Astrocyte of the cerebellum (primary cell): ENCODE results near the gene CUL5.
A peak's percentile ranks its signal among the peaks of the same experiment; 100 is the strongest.

Source experiments
- DNase-seq: peaks from one replicate; pipeline ENCODE4 v3.0.0-alpha.2; 2011; ENCODE audit warnings: low read depth
- H3K4me3 ChIP-seq: 2 replicates; pipeline ENCODE4 v1.5.1; 2011; ENCODE audit warnings: mild to moderate bottlenecking, low read depth, low read length, moderate library complexity
- in situ Hi-C: cut with HindIII; loops from 2 replicates; pipeline ENCODE4 v1.10.0; 2017; ENCODE audit warnings: low sequenced_read_pairs
- TF ChIP-seq, protein P1 (sequence below): IDR thresholded peaks from 2 replicates; pipeline ENCODE4 v1.5.1; 2012; ENCODE audit warnings: low read length, low read depth, moderate library complexity, mild to moderate bottlenecking; ENCODE audit errors: missing control alignments

Gene CUL5

DNA sequence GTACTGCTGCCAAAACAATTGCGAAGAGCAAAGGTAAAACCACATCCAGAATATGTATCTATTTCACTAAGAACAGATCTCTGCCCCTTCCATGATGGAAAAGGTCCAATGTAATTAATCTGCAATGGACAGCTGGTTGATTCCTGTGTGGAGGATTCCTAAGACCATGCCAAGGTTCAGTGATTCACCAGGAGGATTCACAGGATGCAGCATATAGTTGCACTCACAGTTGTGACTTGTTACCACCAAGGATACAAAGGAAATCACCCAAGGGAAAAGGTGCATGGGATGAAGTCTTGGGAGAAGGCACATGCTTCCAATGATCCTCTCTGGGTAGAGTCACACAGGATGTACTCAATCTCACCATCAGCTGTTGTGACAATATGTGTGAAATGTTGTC is 35.1 kb upstream of the CUL5 start:
- in situ Hi-C loops = no loop called here
- TF ChIP-seq, protein P1, sequence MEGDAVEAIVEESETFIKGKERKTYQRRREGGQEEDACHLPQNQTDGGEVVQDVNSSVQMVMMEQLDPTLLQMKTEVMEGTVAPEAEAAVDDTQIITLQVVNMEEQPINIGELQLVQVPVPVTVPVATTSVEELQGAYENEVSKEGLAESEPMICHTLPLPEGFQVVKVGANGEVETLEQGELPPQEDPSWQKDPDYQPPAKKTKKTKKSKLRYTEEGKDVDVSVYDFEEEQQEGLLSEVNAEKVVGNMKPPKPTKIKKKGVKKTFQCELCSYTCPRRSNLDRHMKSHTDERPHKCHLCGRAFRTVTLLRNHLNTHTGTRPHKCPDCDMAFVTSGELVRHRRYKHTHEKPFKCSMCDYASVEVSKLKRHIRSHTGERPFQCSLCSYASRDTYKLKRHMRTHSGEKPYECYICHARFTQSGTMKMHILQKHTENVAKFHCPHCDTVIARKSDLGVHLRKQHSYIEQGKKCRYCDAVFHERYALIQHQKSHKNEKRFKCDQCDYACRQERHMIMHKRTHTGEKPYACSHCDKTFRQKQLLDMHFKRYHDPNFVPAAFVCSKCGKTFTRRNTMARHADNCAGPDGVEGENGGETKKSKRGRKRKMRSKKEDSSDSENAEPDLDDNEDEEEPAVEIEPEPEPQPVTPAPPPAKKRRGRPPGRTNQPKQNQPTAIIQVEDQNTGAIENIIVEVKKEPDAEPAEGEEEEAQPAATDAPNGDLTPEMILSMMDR = no peak
- H3K4me3 ChIP-seq = no peak overlapping the region
- DNase-seq = no peak

DNA sequence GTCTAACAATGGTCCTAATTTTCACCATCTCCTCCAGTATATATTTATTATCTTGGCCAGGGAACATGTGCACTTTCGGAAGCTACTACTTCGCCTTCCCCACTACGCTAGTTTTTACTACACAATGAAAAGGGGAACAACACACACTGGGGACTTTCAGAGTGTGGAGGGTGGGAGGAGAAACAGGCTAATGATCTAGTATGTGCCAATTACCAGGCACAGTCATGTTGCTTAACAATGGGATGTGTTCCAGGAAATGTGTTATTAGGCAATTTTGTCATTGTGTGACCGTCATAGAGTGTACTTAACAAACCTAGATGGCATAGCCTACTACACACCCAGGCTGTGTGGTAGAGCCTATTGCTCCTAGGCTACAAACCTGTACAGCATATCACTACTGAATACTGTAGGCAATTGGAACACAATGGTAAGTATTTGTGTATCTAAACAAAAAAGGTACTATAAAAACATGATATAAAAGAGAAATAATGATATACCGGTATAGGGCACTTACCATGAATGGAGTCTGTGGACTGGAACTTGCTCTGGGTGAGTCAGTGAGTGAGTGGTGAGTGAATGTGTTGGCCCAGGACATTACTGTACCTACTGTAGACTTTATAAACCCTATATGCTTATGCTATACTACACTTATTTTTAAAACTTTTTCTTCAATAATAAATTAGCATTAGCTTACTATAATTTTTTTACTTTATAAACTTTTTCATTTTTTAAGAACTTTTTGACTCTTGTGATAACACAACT is 20.1 kb upstream of the CUL5 start:
- no peak for DNase-seq
- TF ChIP-seq, protein P1 = no peak
- in situ Hi-C loops = no loop called here
- no peak overlapping the region for H3K4me3 ChIP-seq

DNA sequence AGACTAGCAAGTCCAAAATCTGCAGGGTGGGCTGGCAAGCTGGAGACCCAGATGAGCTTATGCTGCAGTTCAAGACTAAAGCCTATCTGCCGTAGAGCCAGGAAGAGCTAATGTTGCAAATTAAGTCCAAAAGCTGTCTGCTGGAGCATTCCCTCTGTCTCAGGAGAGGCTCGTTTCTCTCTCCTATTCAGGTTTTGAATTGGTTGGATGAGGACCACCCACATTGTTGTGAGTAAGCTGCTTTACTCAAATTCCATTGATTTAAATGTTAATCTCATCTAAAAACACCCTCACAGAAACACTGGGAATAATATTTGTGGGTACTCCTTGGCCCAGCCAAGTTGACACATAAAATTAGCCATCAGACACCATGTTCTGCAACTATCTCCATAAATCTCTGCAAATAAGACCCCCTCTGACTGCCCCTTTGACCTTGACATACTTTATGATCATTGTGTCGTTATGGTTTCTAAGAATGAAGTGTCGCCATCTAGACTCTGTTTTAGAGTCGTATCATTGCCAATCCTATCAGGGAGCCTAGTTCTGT is 16.8 kb upstream of the CUL5 start:
- DNase-seq = no peak
- in situ Hi-C loops = no loop called here

DNA sequence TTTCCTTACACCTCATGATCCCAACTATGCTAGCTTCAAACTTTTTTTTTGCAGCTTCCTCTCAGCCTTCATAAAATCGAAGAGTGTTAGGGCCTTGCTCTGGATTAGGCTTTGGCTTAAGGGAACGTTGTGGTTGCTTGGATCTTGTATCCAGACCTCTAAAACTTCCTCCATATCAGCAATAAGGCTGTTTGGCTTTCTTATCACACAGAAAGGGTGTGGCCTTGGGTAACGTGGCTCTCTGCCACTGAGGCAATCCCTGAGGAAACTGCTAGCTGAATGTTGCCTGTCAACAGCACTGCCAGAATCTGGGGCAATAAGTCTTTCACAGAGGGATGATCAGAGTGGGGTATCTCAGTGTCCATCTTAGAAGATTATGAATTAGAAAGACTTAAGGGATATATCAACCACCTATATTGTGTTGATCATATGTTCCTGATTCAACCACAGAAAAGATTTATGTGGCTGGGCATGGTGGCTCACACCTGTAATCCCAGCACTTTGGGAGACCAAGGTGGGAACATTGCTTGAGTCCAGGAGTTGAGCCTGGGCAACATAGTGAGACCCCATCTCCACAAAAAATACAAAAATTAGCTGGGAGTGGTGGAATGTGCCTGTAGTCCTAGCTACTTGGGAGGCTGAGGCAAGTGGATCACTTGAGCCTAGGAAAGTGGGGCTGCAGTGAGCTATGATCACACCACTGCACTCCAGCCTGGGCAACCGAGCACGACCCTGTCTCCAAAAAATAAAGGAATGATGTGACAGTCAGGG is 12.5 kb upstream of the CUL5 start:
- no peak for DNase-seq
- TF ChIP-seq, protein P1 = no peak
- no peak overlapping the region for H3K4me3 ChIP-seq
- in situ Hi-C loops = no loop called here

More for the DNA sequence above, 16.8 kb upstream of the CUL5 start:
- H3K4me3 ChIP-seq = no peak overlapping the region
- TF ChIP-seq, protein P1 = no peak

DNA sequence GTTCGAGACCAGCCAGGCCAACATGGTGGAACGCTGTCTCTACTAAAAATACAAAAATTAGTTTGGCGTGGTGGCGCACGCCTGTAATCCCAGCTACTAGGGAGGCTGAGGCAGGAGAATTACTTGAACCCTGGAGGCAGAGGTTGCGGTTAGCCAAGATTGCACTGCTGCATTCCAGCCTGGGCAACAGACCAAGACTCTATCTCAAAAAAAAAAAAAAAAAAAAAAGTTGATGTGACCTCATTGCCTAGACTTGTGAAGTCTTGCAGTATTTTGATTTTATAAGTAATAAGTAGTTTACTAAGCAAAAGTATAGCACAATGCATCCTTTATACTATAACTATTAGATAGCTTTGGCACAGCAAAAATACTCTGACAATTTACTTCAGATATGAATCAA is 9.9 kb upstream of the CUL5 start:
- no peak overlapping the region for H3K4me3 ChIP-seq
- no peak for DNase-seq
- in situ Hi-C loops = no loop called here
- TF ChIP-seq, protein P1 = no peak

DNA sequence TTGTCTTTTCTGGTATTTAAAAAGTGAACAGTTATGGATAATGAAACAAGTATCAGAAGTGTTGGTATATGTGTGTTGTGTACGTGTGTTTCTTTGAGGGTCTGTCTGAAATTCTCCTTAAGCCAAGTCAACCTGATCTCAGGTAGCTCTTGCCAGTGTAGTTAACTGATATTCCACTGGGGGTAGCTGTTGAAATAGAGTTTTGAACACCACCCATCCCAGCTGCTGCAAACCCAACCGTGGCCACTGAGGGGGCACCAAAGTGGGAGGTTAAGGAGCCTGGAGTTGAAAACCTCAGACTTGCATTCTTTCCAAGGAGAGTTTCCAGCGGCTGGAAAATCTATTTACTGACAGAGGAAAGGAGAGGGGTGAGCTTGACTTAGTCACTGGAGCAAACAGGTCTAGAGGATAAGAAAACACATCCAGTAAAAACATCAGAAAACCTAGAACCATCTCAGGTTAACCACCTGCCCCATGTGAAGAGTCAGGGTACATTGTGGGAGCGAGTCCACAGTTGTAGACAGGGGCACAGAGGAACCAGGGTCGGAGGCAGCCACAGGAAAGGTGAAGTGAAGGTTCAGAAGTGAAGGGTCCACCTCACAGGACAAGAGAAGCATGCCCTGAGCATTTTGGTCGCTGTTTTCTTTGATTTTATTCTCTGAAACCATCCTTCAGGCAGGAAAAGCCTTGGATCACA is 8.8 kb upstream of the CUL5 start:
- in situ Hi-C loops = no loop called here
- TF ChIP-seq, protein P1 = peak; percentile 60
- no peak overlapping the region for H3K4me3 ChIP-seq
- peak; percentile 29 for DNase-seq
